Esophagus squamous epithelium (tissue), 5 donors: Measurements from ENCODE around the gene KCNN4. TPM values are rescaled to one million over a fixed set of nuclear protein-coding genes. Genes with fewer than 3 reads are reported as not detected.
A peak's percentile ranks its signal among the peaks of the same experiment; 100 is the strongest.

ENCODE experiments used
- DNase-seq: peaks from one replicate; lab custom pipeline; 2025; lab: John Stamatoyannopoulos, UW
- H3K27ac ChIP-seq, 4 donors: fragments of 200-600 bp; sonication (generic); one replicate each; pipeline ENCODE4 v1.5.1; 2016 to 2019; ENCODE audit warnings: mild to moderate bottlenecking in 1 of 4
- H3K27me3 ChIP-seq, 4 donors: fragments of 200-600 bp; sonication (generic); 1 replicate in 3 of 4; 2 replicates in 1 of 4; pipeline versions ENCODE4 v1.5.1 to v1.6.0; 2017 to 2021; ENCODE audit warnings: antibody characterized with exemption in 1 of 4
- H3K36me3 ChIP-seq, 3 donors: fragments of 200-600 bp; sonication (generic); one replicate each; pipeline ENCODE4 v1.5.1; 2016 to 2019
- H3K4me1 ChIP-seq, 3 donors: fragments of 200-600 bp; sonication (generic); one replicate each; pipeline ENCODE4 v1.5.1; 2017 to 2019
- H3K4me3 ChIP-seq, 4 donors: fragments of 200-600 bp; sonication (generic); 1 replicate in 3 of 4; 2 replicates in 1 of 4; pipeline ENCODE4 v1.5.1; 2016 to 2019; ENCODE audit warnings: mild to moderate bottlenecking in 2 of 4, moderate library complexity in 1 of 4
- H3K9me3 ChIP-seq, 3 donors: fragments of 200-600 bp; sonication (generic); one replicate each; pipeline ENCODE4 v1.5.1; 2016 to 2019
- POLR2A ChIP-seq, 4 donors: fragments of 450-650 bp; IDR thresholded peaks; one replicate each; pipeline ENCODE4 v1.6.1; 2017; ENCODE audit warnings: antibody characterized with exemption in 4 of 4, mild to moderate bottlenecking in 4 of 4, moderate library complexity in 3 of 4
- WGBS, 2 donors: methylation state at CpG; one replicate each; pipeline ENCODE4 v1.1.5; 2018; 5-methylcytosine and 5-hydroxymethylcytosine counted together
- intact Hi-C: fragments of 100-400 bp; cut with DNase I; formaldehyde crosslinking; loops from one replicate; pipeline ENCODE4 v1.15.0; 2022
- total RNA-seq, 4 donors: library from RNA; depleted of rRNA; stranded (reverse); fragments of >200 nt; gene quantifications; one replicate each; pipeline ENCODE4 v1.1.0, GENCODE V29; 2016
- TF ChIP-seq, protein P1 (sequence below), 6 experiments: fragments of 450-650 bp in 4 of 6; fragments of 200-600 bp in 2 of 6; sonication (generic) in 2 of 6; IDR thresholded peaks; one replicate each; pipeline ENCODE4 v1.5.1; 2016 to 2019; ENCODE audit warnings: antibody characterized with exemption in 6 of 6, mild to moderate bottlenecking in 4 of 6, moderate library complexity in 4 of 6
- donor health status: DM: yes; HTN: yes; CAD: no.

KCNN4 gene
- total RNA-seq, 4 donors from 2014 or later: 3.2 to 16.9 (median 5.3) TPM

DNA sequence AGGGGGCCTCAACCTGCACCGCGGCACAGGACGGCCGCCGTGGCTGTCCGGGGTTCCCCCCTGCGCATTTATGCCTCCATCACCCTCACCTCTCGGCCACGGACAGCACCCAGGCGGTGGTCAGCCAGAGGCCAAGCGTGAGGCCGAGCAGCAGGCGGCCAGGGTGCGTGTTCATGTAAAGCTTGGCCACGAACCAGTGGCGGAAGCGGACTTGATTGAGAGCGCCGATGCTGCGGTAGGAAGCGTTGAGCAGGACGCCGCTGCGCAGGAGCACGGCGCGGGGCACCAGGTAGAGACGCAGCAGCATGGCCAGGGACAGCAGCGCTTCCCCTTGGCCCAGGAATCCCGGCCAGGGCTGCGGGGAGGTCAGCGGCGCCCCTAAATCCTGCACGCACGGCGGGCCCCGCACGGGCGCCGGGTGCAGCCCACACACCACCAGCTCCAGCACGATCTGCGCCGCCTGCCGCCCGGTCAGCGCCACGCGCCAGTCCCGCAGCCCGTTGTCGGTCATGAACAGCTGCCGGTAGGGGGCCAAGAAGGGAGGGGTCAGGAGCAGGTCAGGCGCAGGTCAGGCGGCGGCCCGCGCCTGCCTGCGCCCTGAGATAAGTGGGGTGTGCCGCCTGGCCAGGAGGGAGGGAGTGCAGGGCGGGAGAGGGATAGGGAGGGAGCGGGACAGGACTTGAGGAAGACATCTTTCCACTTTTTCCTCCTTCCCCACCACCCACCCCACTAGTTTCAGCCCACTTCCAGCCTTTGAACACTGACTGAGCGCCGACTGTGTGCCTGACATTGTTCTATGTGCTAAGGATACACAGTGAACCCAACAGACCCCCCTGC lies 6.5 kb downstream of the KCNN4 start:
- H3K4me1 ChIP-seq: peaks cover 10 to 52% (median 22%) of the 10 kb centered on the region in 3 donors
- TF ChIP-seq, protein P1, sequence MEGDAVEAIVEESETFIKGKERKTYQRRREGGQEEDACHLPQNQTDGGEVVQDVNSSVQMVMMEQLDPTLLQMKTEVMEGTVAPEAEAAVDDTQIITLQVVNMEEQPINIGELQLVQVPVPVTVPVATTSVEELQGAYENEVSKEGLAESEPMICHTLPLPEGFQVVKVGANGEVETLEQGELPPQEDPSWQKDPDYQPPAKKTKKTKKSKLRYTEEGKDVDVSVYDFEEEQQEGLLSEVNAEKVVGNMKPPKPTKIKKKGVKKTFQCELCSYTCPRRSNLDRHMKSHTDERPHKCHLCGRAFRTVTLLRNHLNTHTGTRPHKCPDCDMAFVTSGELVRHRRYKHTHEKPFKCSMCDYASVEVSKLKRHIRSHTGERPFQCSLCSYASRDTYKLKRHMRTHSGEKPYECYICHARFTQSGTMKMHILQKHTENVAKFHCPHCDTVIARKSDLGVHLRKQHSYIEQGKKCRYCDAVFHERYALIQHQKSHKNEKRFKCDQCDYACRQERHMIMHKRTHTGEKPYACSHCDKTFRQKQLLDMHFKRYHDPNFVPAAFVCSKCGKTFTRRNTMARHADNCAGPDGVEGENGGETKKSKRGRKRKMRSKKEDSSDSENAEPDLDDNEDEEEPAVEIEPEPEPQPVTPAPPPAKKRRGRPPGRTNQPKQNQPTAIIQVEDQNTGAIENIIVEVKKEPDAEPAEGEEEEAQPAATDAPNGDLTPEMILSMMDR (IDR thresholded peaks at IDR 0.05): peak in 4 of 6 experiments; percentile 18 to 49 (median 28)
- no peak for TF ChIP-seq POLR2A (IDR thresholded peaks at IDR 0.05)
- H3K27ac ChIP-seq: peak overlapping the region in 1 of 4 donors; percentile 31
- no peaks in the 10 kb centered on the region for H3K9me3 ChIP-seq
- intact Hi-C loops: no loop called here
- no peaks in the 10 kb centered on the region for H3K36me3 ChIP-seq
- peak overlapping the region in 3 of 4 donors; percentile 5 to 51 (median 26) for H3K4me3 ChIP-seq
- no peak for DNase-seq
- WGBS, 2 donors: 37 to 74% methylated on average over 3 to 32 of the region's 63 CpGs
- H3K27me3 ChIP-seq: no peaks in the 10 kb centered on the region

DNA sequence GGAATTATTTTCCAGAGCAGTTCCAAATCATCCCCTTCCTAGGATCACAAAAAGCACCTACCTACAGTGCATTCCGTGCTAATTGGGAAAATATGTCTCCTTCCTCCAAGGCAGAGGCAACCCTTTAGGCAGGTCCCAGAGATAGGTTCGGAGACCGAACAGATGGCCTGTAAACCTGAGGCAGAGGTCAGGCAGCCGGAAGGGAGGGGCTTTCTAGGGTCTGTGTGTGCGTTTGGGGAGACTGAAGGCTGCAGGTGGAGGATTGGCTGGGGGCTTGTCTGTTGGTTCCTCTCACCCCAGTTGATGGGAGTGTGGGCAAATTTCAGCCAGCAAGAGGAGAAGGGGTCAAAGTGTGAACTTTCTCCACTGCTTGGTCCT lies 7.1 kb downstream of the KCNN4 start:
- intact Hi-C loops: no loop called here
- no peaks in the 10 kb centered on the region for H3K27me3 ChIP-seq
- no peaks in the 10 kb centered on the region for H3K36me3 ChIP-seq
- TF ChIP-seq POLR2A (IDR thresholded peaks at IDR 0.05): no peak
- TF ChIP-seq, protein P1 (IDR thresholded peaks at IDR 0.05): no peak
- no peak overlapping the region for H3K4me3 ChIP-seq
- H3K4me1 ChIP-seq: peaks cover 7 to 46% (median 16%) of the 10 kb centered on the region in 3 donors
- peak overlapping the region in 1 of 4 donors; percentile 31 for H3K27ac ChIP-seq
- DNase-seq: no peak
- 65 to 88% methylated on average over 4 to 5 of the region's 5 CpGs for whole genome bisulfite sequencing, 2 donors
- H3K9me3 ChIP-seq: no peaks in the 10 kb centered on the region

DNA sequence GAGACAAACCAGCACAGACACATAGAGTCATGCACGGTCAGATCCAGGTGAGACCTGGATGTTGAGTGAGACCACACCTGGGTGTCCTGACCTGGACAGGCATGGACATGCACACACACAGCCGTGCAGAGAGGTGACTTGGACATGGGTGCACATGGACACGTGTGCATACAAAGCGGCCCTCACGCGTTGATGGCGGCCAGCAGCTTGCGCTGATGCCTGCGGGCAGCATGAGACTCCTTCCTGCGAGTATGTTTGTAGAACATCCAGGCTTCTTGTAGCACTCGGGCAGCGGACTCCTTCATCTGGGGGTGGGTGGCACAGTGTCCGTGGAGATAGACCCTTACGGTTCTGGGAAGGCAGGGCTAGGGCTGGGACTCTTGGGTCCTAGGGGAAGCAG lies 11.5 kb downstream of the KCNN4 start:
- Histone ChIP-seq H3K27ac (no peak overlapping the region), H3K9me3 (no peaks in the 10 kb centered on the region), H3K4me1 (peaks cover 14 to 32% (median 20%) of the 10 kb centered on the region in 3 donors), H3K27me3 (no peaks in the 10 kb centered on the region), H3K36me3 (no peaks in the 10 kb centered on the region), H3K4me3 (no peak overlapping the region)
- TF ChIP-seq POLR2A (IDR thresholded peaks at IDR 0.05): no peak
- TF ChIP-seq, protein P1 (IDR thresholded peaks at IDR 0.05): no peak
- no peak for DNase-seq
- WGBS, 2 donors: 86% methylated on average over 9 to 10 of the region's 14 CpGs
- intact Hi-C loops: no loop called here

DNA sequence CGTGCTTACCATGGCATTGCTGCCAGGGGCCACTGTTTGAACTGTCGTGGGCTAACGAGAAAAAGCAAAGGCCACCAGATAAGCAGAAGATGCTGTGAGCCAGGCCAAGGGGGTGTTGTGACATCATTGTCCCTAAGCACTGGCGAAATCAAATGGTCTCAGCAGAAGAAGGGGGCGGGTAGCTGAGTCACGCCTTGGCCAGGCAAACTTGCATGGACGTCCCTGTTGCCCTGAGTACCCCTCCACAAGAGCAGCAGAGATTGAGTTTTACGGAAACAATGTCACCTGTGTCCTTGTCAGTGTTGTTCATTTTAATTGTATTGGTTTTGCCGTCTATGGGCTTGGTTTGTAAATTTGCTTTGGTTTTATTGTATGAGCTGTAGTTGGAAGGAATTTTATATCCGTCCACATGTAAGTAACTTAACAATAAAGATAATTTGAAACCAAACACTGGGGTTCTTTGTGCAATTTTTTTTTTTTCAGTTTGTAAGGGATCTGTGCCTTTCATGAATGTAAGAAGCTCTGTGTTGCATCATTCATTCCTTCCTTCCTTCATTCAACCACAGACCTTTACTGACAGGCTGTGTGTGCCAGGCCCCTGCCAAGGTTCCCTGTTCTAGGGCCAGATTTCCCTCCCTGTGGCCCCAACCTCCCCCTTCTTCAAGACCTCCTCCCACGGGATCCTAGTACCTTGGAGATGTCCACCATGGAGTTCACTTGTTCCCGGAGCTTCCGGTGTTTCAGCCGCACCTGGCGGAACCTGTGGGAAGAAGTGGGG lies 12.3 kb downstream of the KCNN4 start:
- H3K27ac ChIP-seq: no peak overlapping the region
- WGBS, 2 donors: 67 to 84% methylated on average over 11 to 12 of the region's 15 CpGs
- intact Hi-C loops: no loop called here

More for the DNA sequence above, 12.3 kb downstream of the KCNN4 start:
- Histone ChIP-seq H3K9me3 (no peaks in the 10 kb centered on the region), H3K4me1 (peaks cover 17 to 34% (median 25%) of the 10 kb centered on the region in 3 donors), H3K4me3 (no peak overlapping the region), H3K36me3 (no peaks in the 10 kb centered on the region), H3K27me3 (no peaks in the 10 kb centered on the region)
- no peak for TF ChIP-seq POLR2A (IDR thresholded peaks at IDR 0.05)
- TF ChIP-seq, protein P1 (IDR thresholded peaks at IDR 0.05): no peak
- DNase-seq: no peak
